ENCODE measurements around the gene SEPTIN3.

SEPTIN3 gene

DNA sequence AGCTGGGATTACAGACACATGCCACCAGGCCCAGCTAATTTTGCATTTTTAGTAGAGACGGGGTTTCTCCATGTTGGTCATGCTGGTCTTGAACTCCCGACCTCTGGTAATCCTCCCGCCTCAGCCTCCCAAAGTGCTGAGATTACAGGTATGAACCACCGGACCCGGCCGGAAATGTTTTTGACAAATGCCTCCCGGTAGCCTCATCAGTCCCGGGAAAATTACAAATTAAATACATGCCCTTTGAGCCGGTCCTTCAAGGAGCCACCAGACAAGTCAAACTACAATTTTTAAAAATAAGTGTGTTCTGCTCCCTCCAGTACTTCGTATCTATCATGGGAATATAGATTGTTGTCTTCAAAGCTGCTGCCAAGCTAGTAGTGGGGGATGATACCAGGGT lies 46.9 kb downstream of the SEPTIN3 start:
- Histone ChIP-seq H3K27me3 (peaks cover 21% of the 10 kb centered on the region), H3K36me3 (no peaks in the 10 kb centered on the region), H3K4me3 (ENCODE audit: low read depth in 1 of 2, low read length in 1 of 2) (no peak overlapping the region), H3K27ac (no peak overlapping the region), H3K4me1 (ENCODE audit: control insufficient read depth in 1 of 2, insufficient read depth in 1 of 2, low read depth in 1 of 2, low read length in 1 of 2) (no peaks in the 10 kb centered on the region), H3K9me3 (no peaks in the 10 kb centered on the region)
- TF ChIP-seq, protein P1, sequence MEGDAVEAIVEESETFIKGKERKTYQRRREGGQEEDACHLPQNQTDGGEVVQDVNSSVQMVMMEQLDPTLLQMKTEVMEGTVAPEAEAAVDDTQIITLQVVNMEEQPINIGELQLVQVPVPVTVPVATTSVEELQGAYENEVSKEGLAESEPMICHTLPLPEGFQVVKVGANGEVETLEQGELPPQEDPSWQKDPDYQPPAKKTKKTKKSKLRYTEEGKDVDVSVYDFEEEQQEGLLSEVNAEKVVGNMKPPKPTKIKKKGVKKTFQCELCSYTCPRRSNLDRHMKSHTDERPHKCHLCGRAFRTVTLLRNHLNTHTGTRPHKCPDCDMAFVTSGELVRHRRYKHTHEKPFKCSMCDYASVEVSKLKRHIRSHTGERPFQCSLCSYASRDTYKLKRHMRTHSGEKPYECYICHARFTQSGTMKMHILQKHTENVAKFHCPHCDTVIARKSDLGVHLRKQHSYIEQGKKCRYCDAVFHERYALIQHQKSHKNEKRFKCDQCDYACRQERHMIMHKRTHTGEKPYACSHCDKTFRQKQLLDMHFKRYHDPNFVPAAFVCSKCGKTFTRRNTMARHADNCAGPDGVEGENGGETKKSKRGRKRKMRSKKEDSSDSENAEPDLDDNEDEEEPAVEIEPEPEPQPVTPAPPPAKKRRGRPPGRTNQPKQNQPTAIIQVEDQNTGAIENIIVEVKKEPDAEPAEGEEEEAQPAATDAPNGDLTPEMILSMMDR (IDR thresholded peaks at IDR 0.05), result no peak

DNA sequence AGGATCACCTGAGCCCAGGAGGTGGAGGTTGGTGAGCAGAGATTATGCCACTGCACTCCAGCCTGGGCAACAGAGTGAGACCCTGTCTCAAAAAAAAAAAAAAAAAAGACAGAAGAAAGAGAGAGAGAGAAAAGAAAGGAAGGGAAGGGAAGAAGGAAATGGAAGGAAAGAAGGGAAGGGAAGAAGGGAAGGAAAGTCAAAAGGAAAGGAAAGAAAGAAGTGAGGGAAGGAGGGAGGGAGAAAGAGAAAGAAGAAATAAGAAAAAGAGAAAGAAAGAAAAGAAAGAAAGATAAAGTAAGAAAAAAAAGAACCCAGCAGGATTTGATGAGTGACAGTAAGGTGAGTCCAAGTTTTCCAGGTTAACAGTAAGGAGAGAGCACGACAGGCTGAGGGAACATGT lies 49.0 kb downstream of the SEPTIN3 start:
- Histone ChIP-seq H3K36me3 (no peaks in the 10 kb centered on the region), H3K9me3 (no peaks in the 10 kb centered on the region), H3K27ac (no peak overlapping the region), H3K27me3 (peaks cover 21% of the 10 kb centered on the region), H3K4me3 (ENCODE audit: low read depth in 1 of 2, low read length in 1 of 2) (no peak overlapping the region), H3K4me1 (ENCODE audit: control insufficient read depth in 1 of 2, insufficient read depth in 1 of 2, low read depth in 1 of 2, low read length in 1 of 2) (peaks cover 7% of the 10 kb centered on the region in 2 experiments)
- TF ChIP-seq, protein P1 (IDR thresholded peaks at IDR 0.05), result no peak

Measured in neutrophil (primary cell).